H9 (cell line): ENCODE results near the gene SLC2A11. TPM values are rescaled to one million over a fixed set of nuclear protein-coding genes. Genes with fewer than 3 reads are reported as not detected.

Experiments used
- DNase-seq: peaks from one replicate; pipeline ENCODE4 v3.0.0-alpha.2; 2017
- H2AFZ ChIP-seq: one replicate; pipeline ENCODE4 v1.6.1; 2013; ENCODE audit warnings: mild to moderate bottlenecking, low read length, control low read depth, moderate library complexity
- H2AK5ac ChIP-seq: 2 replicates; pipeline ENCODE4 v1.6.1; 2013; ENCODE audit warnings: low read length, control low read depth, mixed read lengths; ENCODE audit not compliant: insufficient read length
- H2BK120ac ChIP-seq: one replicate; pipeline ENCODE4 v1.6.1; 2013; ENCODE audit warnings: low read depth, mild to moderate bottlenecking, low read length, control low read depth, inconsistent platforms; ENCODE audit not compliant: poor library complexity, severe bottlenecking
- H2BK12ac ChIP-seq: 2 replicates; pipeline ENCODE4 v1.6.1; 2013; ENCODE audit warnings: low read length, control low read depth, mixed read lengths, low read depth; ENCODE audit not compliant: insufficient read length
- H2BK15ac ChIP-seq: 2 replicates; pipeline ENCODE4 v1.6.1; 2013; ENCODE audit warnings: low read depth, low read length, control low read depth
- H2BK20ac ChIP-seq: one replicate; pipeline ENCODE4 v1.6.1; 2013; ENCODE audit warnings: low read depth, mild to moderate bottlenecking, low read length, control low read depth, inconsistent platforms; ENCODE audit not compliant: poor library complexity, severe bottlenecking
- H2BK5ac ChIP-seq: 2 replicates; pipeline ENCODE4 v1.6.1; 2013; ENCODE audit warnings: low read length, control low read depth, mixed read lengths; ENCODE audit not compliant: insufficient read length
- H3K14ac ChIP-seq: 2 replicates; pipeline ENCODE4 v1.6.1; 2013; ENCODE audit warnings: low read length, control low read depth; ENCODE audit not compliant: insufficient read depth
- H3K18ac ChIP-seq: 2 replicates; pipeline ENCODE4 v1.6.1; 2013; ENCODE audit warnings: low read depth, mild to moderate bottlenecking, mixed read lengths, low read length, control low read depth; ENCODE audit not compliant: insufficient read length
- H3K23ac ChIP-seq: 2 replicates; pipeline ENCODE4 v1.6.1; 2013; ENCODE audit warnings: low read length, control low read depth, mixed read lengths, low read depth; ENCODE audit not compliant: insufficient read length
- H3K23me2 ChIP-seq: 2 replicates; pipeline ENCODE4 v1.6.1; 2013; ENCODE audit warnings: low read depth, mild to moderate bottlenecking, mixed read lengths, low read length, control low read depth; ENCODE audit not compliant: insufficient read length, poor library complexity, severe bottlenecking
- H3K27ac ChIP-seq: 2 replicates; pipeline ENCODE4 v1.5.1; 2013; ENCODE audit warnings: low read length, control low read depth, mixed read lengths, low read depth; ENCODE audit not compliant: insufficient read length
- H3K27me3 ChIP-seq: 2 replicates; pipeline ENCODE4 v1.6.1; 2013; ENCODE audit warnings: low read length, control low read depth, inconsistent platforms; ENCODE audit not compliant: insufficient read depth
- H3K4ac ChIP-seq: 2 replicates; pipeline ENCODE4 v1.6.1; 2013; ENCODE audit warnings: low read depth, mild to moderate bottlenecking, control low read depth, inconsistent platforms, low read length, moderate library complexity
- H3K4me1 ChIP-seq: 2 replicates; pipeline ENCODE4 v1.6.1; 2013; ENCODE audit warnings: low read length, control low read depth, inconsistent platforms; ENCODE audit not compliant: insufficient read depth
- H3K4me2 ChIP-seq: 2 replicates; pipeline ENCODE4 v1.6.1; 2013; ENCODE audit warnings: low read length, control low read depth, mixed read lengths; ENCODE audit not compliant: insufficient read length, insufficient read depth
- H3K56ac ChIP-seq: 2 replicates; pipeline ENCODE4 v1.6.1; 2013; ENCODE audit warnings: low read depth, mild to moderate bottlenecking, mixed read lengths, low read length, control low read depth; ENCODE audit not compliant: insufficient read length
- H3K79me1 ChIP-seq: 2 replicates; pipeline ENCODE4 v1.6.1; 2013; ENCODE audit warnings: low read depth, mild to moderate bottlenecking, moderate library complexity, low read length, control low read depth, inconsistent platforms; ENCODE audit not compliant: insufficient read depth, poor library complexity, severe bottlenecking
- H3K79me2 ChIP-seq: 2 replicates; pipeline ENCODE4 v1.6.1; 2013; ENCODE audit warnings: low read length, control low read depth, inconsistent platforms; ENCODE audit not compliant: insufficient read depth
- H3K9ac ChIP-seq: 2 replicates; pipeline ENCODE4 v1.6.1; 2013; ENCODE audit warnings: low read length, control low read depth, mixed read lengths; ENCODE audit not compliant: insufficient read length; ENCODE audit errors: extremely low read depth
- H3K9me3 ChIP-seq: one replicate; pipeline ENCODE4 v1.6.1; 2013; ENCODE audit warnings: low read depth, low read length, inconsistent platforms; ENCODE audit not compliant: control insufficient read depth
- H3T11ph ChIP-seq: one replicate; pipeline ENCODE4 v1.6.1; 2013; ENCODE audit warnings: mild to moderate bottlenecking, low read length, control low read depth, inconsistent platforms
- H4K20me1 ChIP-seq: one replicate; pipeline ENCODE4 v1.6.1; 2013; ENCODE audit not compliant: control insufficient read depth, insufficient read length, insufficient read depth
- H4K5ac ChIP-seq: 2 replicates; pipeline ENCODE4 v1.6.1; 2013; ENCODE audit warnings: low read depth, mild to moderate bottlenecking, mixed read lengths, low read length, control low read depth; ENCODE audit not compliant: insufficient read length
- H4K8ac ChIP-seq: replicated peaks from 2 replicates; pipeline ENCODE4 v1.6.1; 2013; ENCODE audit warnings: low read length, control low read depth, mixed read lengths, low read depth; ENCODE audit not compliant: insufficient read length
- H4K91ac ChIP-seq: 2 replicates; pipeline ENCODE4 v1.6.1; 2013; ENCODE audit warnings: low read depth, mild to moderate bottlenecking, moderate library complexity, mixed read lengths, low read length, control low read depth; ENCODE audit not compliant: insufficient read length
- H3K27ac Mint-ChIP-seq, 3 experiments: 2 replicates in 2 of 3; 3 replicates in 1 of 3; pipeline ENCODE4 v1.8.0; 2020 to 2021; ENCODE audit warnings: mixed read lengths in 3 of 3, mild to moderate bottlenecking in 1 of 3, moderate library complexity in 1 of 3
- H3K27me3 Mint-ChIP-seq: 2 replicates; pipeline ENCODE4 v1.8.0; 2021; ENCODE audit warnings: low read depth, mild to moderate bottlenecking, moderate library complexity, mixed read lengths
- H3K36me3 Mint-ChIP-seq, 3 experiments: 2 replicates in 2 of 3; 3 replicates in 1 of 3; pipeline ENCODE4 v1.8.0; 2020 to 2021; ENCODE audit warnings: low read depth in 3 of 3, mixed read lengths in 3 of 3; ENCODE audit not compliant: insufficient read depth in 1 of 3
- H3K4me1 Mint-ChIP-seq, 2 experiments: 2 replicates each; pipeline ENCODE4 v1.8.0; 2020; ENCODE audit warnings: mixed read lengths in 2 of 2
- H3K4me3 Mint-ChIP-seq, 2 experiments: 2 replicates in 1 of 2; 3 replicates in 1 of 2; pipeline ENCODE4 v1.8.0; 2020 to 2021; ENCODE audit warnings: mild to moderate bottlenecking in 2 of 2, mixed read lengths in 2 of 2, moderate library complexity in 1 of 2
- H3K9me3 Mint-ChIP-seq, 2 experiments: 2 replicates in 1 of 2; 3 replicates in 1 of 2; pipeline ENCODE4 v1.8.0; 2020; ENCODE audit warnings: mild to moderate bottlenecking in 2 of 2, mixed read lengths in 2 of 2, moderate library complexity in 1 of 2
- CTCF ChIP-seq: fragments of 200-600 bp; sonication (generic); conservative IDR thresholded peaks from 3 replicates; pipeline ENCODE4 v1.8.0; 2021; ENCODE audit warnings: antibody characterized with exemption, mild to moderate bottlenecking
- WGBS: extraction: QIAGEN DNeasy Blood & Tissue Kit; methylation state at CpG from one replicate; pipeline ENCODE4 v1.1.7; 2013; ENCODE audit warnings: missing lambda C conversion rate, low lambda C conversion rate, mixed read lengths; ENCODE audit not compliant: insufficient read length; ENCODE audit errors: extremely low coverage; 5-methylcytosine and 5-hydroxymethylcytosine counted together
- total RNA-seq: library from RNA; stranded (reverse); gene quantifications from 2 replicates; pipeline ENCODE4 v1.2.1, GENCODE V29; 2021

SLC2A11 gene
- total RNA-seq, 1 experiment from 2014 or later: 15.0 TPM

DNA sequence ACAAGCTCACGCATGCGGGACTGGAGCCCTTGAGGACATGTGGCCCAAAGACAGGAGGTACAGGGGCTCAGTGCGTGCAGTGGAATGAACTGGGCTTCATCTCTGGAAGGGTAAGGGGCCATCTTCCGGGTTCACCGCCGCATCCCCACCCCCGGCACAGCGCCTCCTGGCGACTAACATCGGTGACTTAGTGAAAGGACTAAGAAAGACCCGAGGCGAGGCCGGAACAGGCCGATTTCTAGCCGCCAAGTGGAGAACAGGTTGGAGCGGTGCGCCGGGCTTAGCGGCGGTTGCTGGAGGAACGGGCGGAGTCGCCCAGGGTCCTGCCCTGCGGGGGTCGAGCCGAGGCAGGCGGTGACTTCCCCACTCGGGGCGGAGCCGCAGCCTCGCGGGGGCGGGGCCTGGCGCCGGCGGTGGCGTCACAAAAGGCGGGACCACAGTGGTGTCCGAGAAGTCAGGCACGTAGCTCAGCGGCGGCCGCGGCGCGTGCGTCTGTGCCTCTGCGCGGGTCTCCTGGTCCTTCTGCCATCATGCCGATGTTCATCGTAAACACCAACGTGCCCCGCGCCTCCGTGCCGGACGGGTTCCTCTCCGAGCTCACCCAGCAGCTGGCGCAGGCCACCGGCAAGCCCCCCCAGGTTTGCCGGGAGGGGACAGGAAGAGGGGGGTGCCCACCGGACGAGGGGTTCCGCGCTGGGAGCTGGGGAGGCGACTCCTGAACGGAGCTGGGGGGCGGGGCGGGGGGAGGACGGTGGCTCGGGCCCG is 36.5 kb downstream of the SLC2A11 start, which contains the start of gene MIF:
Gene MIF, plus strand, starts transcription at position 439 of the 765 bp plus-strand sequence. Its CDS starts 92 bp downstream, at position 531.
- Histone ChIP-seq H2AFZ (no peak within 1 kb of the TSS), H3K18ac (peak within 1 kb of the TSS; percentile 90), H3K79me1 (peaks cover 6% of the 10 kb centered on the region), H3K4me1 (peaks cover 3% of the 10 kb centered on the region; the same call in 1 of the 2 replicates), H3K14ac (peak within 1 kb of the TSS; percentile 87), H2BK120ac (no peak within 1 kb of the TSS), H2AK5ac (no peak within 1 kb of the TSS), H3K23me2 (peaks cover 8% of the 10 kb centered on the region), H3K56ac (no peak within 1 kb of the TSS), H4K8ac (no peak within 1 kb of the TSS), H3K23ac (no peak within 1 kb of the TSS), H2BK20ac (no peak within 1 kb of the TSS), H3K27me3 (no peaks in the 10 kb centered on the region; the same call in 1 of the 2 replicates), H2BK12ac (no peak within 1 kb of the TSS), H3K27ac (peak within 1 kb of the TSS; percentile 16), H4K20me1 (no peaks in the 10 kb centered on the region), H4K91ac (no peak within 1 kb of the TSS), H3K9me3 (no peaks in the 10 kb centered on the region), H3K79me2 (no peaks in the 10 kb centered on the region), H3K4me2 (peak within 1 kb of the TSS; percentile 75), H2BK5ac (no peak within 1 kb of the TSS), H3K4ac (no peak within 1 kb of the TSS; the same call in 1 of the 2 replicates), H2BK15ac (no peak within 1 kb of the TSS), H4K5ac (no peak within 1 kb of the TSS), H3T11ph (no peak within 1 kb of the TSS), H3K9ac (peak within 1 kb of the TSS; percentile 74)
- TF ChIP-seq CTCF: peak; percentile 94
- peaks cover 45 to 53% of the 10 kb centered on the region in 2 experiments for H3K4me1 Mint-ChIP-seq
- H3K27ac Mint-ChIP-seq: peak within 1 kb of the TSS; percentile 98 to 99 (median 98)
- WGBS: no CpG with 5 or more reads among the region's 72 CpGs
- H3K27me3 Mint-ChIP-seq: peaks cover 21% of the 10 kb centered on the region
- peaks cover 36 to 41% (median 38%) of the 10 kb centered on the region in 3 experiments for H3K36me3 Mint-ChIP-seq
- peak; percentile 98 for DNase-seq
- peaks cover 14 to 18% of the 10 kb centered on the region in 2 experiments for H3K9me3 Mint-ChIP-seq
- peak within 1 kb of the TSS; percentile 94 for H3K4me3 Mint-ChIP-seq
